Spleen (tissue), 11 donors: ENCODE data around the gene AFAP1. TPM values are rescaled to one million over a fixed set of nuclear protein-coding genes. Genes with fewer than 3 reads are reported as not detected.

ENCODE experiments used
- DNase-seq: peaks from one replicate; pipeline ENCODE4 v3.0.0-alpha.2; 2020
- H3K27ac ChIP-seq, 8 donors: fragments of 200-600 bp; sonication (generic) in 7 of 8; 1 replicate in 4 of 8; 2 replicates in 4 of 8; pipeline versions ENCODE4 v1.5.0 to v1.8.0; 2016 to 2021; ENCODE audit warnings: inconsistent platforms in 4 of 8, mild to moderate bottlenecking in 4 of 8, moderate library complexity in 1 of 8
- H3K27me3 ChIP-seq, 7 donors: fragments of 200-600 bp; sonication (generic) in 6 of 7; replicated peaks in 1 of 7; 1 replicate in 4 of 7; 2 replicates in 3 of 7; pipeline versions ENCODE4 v1.5.0 to v1.8.0; 2016 to 2021; ENCODE audit warnings: inconsistent platforms in 3 of 7, mild to moderate bottlenecking in 1 of 7
- H3K36me3 ChIP-seq, 6 donors: fragments of 200-600 bp; sonication (generic) in 5 of 6; 1 replicate in 4 of 6; 2 replicates in 2 of 6; pipeline versions ENCODE4 v1.5.0 to v1.8.0; 2016 to 2021; ENCODE audit warnings: inconsistent platforms in 2 of 6
- H3K4me1 ChIP-seq, 6 donors: fragments of 200-600 bp; sonication (generic) in 5 of 6; 1 replicate in 3 of 6; 2 replicates in 3 of 6; pipeline versions ENCODE4 v1.5.0 to v1.8.0; 2016 to 2021; ENCODE audit warnings: inconsistent platforms in 3 of 6
- H3K4me3 ChIP-seq, 8 donors: fragments of 200-600 bp; sonication (generic) in 7 of 8; 1 replicate in 4 of 8; 2 replicates in 4 of 8; pipeline versions ENCODE4 v1.5.0 to v1.8.0; 2016 to 2021; ENCODE audit warnings: inconsistent platforms in 4 of 8, mild to moderate bottlenecking in 4 of 8, moderate library complexity in 2 of 8
- H3K9me3 ChIP-seq, 8 donors: fragments of 200-600 bp; sonication (generic) in 7 of 8; 1 replicate in 4 of 8; 2 replicates in 4 of 8; pipeline versions ENCODE4 v1.5.0 to v1.8.0; 2016 to 2021; ENCODE audit warnings: inconsistent platforms in 4 of 8
- POLR2A ChIP-seq, 3 donors: fragments of 450-650 bp; IDR thresholded peaks; one replicate each; pipeline ENCODE4 v1.5.1; 2017; ENCODE audit warnings: antibody characterized with exemption in 3 of 3, mild to moderate bottlenecking in 1 of 3
- POLR2AphosphoS5 ChIP-seq, 3 donors: sonication (generic); formaldehyde crosslinking; IDR thresholded peaks; one replicate each; pipeline ENCODE4 v1.5.1; 2017; ENCODE audit warnings: antibody characterized with exemption in 3 of 3
- WGBS, 5 donors: extraction: QIAGEN DNeasy Blood & Tissue Kit in 3 of 5; methylation state at CpG; one replicate each; pipeline versions ENCODE4 v1.1.5 to v1.1.7; 2013 to 2018; 5-methylcytosine and 5-hydroxymethylcytosine counted together
- intact Hi-C: fragments of 100-400 bp; cut with DNase I; formaldehyde crosslinking; loops from one replicate; pipeline ENCODE4 v1.15.0; 2023; ENCODE audit warnings: low total_unique reads
- polyA plus RNA-seq, 3 donors: library from polyadenylated mRNA; stranded (reverse); fragments of 200-250 nt; gene quantifications; one replicate each; pipeline ENCODE4 v1.2.1, GENCODE V29; 2013
- total RNA-seq, 7 donors: library from RNA; depleted of rRNA in 3 of 7; stranded (reverse); fragments of >200 nt in 3 of 7; fragmentation: NEBNext Ultra II Directional in 4 of 7; extraction: Animal tissue kit (Norgen Biotek cat#: 25700) in 4 of 7; gene quantifications; one replicate each; pipeline versions ENCODE4 v1.1.0 to v1.2.1, GENCODE V29; 2016 to 2021
- TF ChIP-seq, protein P1 (sequence below), 11 experiments: fragments of 200-600 bp in 7 of 11; fragments of 450-650 bp in 4 of 11; sonication (generic) in 4 of 11; IDR thresholded peaks in 8 of 11; conservative IDR thresholded peaks in 3 of 11; 1 replicate in 7 of 11; 2 replicates in 4 of 11; pipeline versions ENCODE4 v1.4.0 to v1.8.0; 2016 to 2021; ENCODE audit warnings: antibody characterized with exemption in 11 of 11, inconsistent platforms in 4 of 11, mild to moderate bottlenecking in 1 of 11
- donor health status: healthy with polysubstance abuse.
- donor health status: DM: no; HTN: no; CAD: no; lungs with moderate emphysema.
- donor health status: DM: no; HTN: no; CAD: no.
- donor health status: Bipolar disorder and iron deficiency.
- donor health status: healthy.
- donor health status: DM: no; HTN: no; CAD: no.
- donor health status: DM: yes; HTN: yes; CAD: no.

Gene AFAP1
- total and polyA plus RNA-seq, 10 donors, result 1.6 to 29.2 (median 12.1) TPM

DNA sequence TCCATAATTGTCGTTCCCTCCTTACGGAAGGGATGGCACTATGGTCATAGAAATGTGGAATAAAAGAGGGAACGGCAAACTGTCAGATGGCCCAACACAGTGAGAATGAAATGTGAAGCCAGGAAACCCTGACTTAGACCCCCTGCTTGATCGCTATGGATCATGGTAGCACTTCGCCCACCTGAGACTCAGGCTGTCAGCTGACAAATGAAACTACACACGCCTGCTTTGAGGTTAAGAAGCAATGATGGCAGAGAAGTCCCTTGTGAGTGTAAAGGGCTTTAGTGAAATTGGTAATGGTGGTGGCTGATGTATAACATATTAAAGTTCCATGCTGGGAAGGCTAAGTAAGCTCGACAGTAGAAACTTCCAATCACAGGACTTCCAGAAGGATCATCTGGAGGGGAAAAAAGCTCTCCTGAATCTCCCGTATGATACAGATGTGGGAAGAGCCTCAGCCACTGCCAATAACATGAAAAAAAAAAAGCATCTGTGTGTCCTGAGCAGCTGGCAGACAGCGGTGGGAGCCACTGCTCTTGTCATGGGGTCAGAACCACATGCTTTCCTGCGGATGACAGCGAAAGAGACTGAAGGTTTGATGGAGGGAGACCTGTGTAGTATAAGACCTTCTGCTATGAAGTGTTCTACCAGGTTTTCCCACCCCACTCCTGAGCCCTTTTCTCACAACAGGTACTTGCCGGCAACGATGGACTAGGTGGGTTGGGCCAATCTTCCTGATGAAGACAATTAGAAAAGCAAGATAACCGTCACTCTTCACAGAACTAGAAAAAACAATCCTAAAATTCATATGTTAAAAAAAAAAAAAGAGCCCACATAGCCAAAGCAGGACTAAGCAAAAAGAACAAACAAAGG, 107.6 kb downstream of the AFAP1 start:
- WGBS, 5 donors, result 79 to 87% (median 86%) methylated on average over 14 of the region's 14 CpGs
- H3K4me1 ChIP-seq, result peaks cover 2 to 49% (median 18%) of the 10 kb centered on the region in 6 donors
- H3K27ac ChIP-seq, result peak overlapping the region in 7 of 8 donors; percentile 16 to 66 (median 57)
- H3K9me3 ChIP-seq, result no peaks in the 10 kb centered on the region
- H3K36me3 ChIP-seq, result peaks cover 0 to 7% (median 0%) of the 10 kb centered on the region in 6 donors
- TF ChIP-seq POLR2AphosphoS5 (IDR thresholded peaks at IDR 0.05), result no peak
- TF ChIP-seq POLR2A (IDR thresholded peaks at IDR 0.05), result no peak
- TF ChIP-seq, protein P1, sequence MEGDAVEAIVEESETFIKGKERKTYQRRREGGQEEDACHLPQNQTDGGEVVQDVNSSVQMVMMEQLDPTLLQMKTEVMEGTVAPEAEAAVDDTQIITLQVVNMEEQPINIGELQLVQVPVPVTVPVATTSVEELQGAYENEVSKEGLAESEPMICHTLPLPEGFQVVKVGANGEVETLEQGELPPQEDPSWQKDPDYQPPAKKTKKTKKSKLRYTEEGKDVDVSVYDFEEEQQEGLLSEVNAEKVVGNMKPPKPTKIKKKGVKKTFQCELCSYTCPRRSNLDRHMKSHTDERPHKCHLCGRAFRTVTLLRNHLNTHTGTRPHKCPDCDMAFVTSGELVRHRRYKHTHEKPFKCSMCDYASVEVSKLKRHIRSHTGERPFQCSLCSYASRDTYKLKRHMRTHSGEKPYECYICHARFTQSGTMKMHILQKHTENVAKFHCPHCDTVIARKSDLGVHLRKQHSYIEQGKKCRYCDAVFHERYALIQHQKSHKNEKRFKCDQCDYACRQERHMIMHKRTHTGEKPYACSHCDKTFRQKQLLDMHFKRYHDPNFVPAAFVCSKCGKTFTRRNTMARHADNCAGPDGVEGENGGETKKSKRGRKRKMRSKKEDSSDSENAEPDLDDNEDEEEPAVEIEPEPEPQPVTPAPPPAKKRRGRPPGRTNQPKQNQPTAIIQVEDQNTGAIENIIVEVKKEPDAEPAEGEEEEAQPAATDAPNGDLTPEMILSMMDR (IDR thresholded peaks at IDR 0.05 in 8 of 11, conservative IDR thresholded peaks at IDR 0.05 in 3 of 11), result no peak
- H3K27me3 ChIP-seq, result no peaks in the 10 kb centered on the region
- no peak for DNase-seq
- H3K4me3 ChIP-seq, result no peak overlapping the region
- intact Hi-C loops, result no loop called here

DNA sequence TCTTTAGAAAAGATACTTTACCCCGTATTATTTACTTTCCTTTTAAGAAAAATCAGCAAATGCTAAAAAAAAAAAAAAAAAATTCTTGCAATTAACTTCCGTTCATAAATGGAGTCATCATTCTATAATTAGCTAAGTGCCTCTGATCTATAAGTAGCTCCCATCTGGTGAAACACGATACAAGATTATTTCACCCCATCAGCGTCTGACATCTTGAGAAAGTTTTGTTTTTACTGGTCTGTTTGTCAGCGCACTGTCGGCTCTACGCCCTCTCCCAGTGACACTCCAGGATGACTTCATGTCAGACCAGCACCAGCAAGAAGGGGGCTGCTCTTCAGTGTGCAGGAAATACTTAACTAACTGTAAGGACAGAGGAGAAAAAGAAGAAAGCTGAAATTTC, 108.3 kb downstream of the AFAP1 start:
- DNase-seq, result no peak
- peaks cover 0 to 4% (median 0%) of the 10 kb centered on the region in 6 donors for H3K36me3 ChIP-seq
- H3K4me1 ChIP-seq, result peaks cover 2 to 49% (median 18%) of the 10 kb centered on the region in 6 donors
- no peaks in the 10 kb centered on the region for H3K9me3 ChIP-seq
- no peaks in the 10 kb centered on the region for H3K27me3 ChIP-seq
- no peak overlapping the region for H3K4me3 ChIP-seq
- 52 to 67% (median 61%) methylated on average over 7 of the region's 7 CpGs for WGBS, 5 donors
- intact Hi-C loops, result no loop called here
- peak overlapping the region in 7 of 8 donors; percentile 16 to 66 (median 57) for H3K27ac ChIP-seq
- TF ChIP-seq, protein P1 (IDR thresholded peaks at IDR 0.05 in 8 of 11, conservative IDR thresholded peaks at IDR 0.05 in 3 of 11), result no peak
- TF ChIP-seq POLR2A (IDR thresholded peaks at IDR 0.05) (no peak), POLR2AphosphoS5 (IDR thresholded peaks at IDR 0.05) (no peak)

DNA sequence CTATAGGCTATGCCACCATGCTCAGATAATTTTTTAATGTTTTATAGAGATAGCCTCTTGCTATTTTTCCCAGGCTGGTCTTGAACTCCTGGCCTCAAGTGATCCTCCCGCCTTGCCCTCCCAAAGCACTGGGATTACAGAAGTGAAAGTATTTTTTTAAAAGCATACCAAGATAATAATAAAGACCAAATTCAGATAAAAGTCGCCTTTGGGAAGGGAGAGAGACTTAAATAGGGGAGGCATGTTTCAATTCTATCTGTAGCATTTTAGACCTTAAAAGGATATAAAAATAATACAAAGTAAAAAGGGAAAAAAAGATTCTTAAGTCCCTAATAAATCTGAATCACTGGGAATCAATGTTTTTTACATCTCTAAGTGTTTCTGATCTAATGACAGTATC, 108.9 kb downstream of the AFAP1 start:
- Histone ChIP-seq H3K36me3 (peaks cover 0 to 9% (median 0%) of the 10 kb centered on the region in 6 donors), H3K9me3 (no peaks in the 10 kb centered on the region), H3K27ac (peak overlapping the region in 7 of 8 donors; percentile 16 to 66 (median 57)), H3K4me1 (peaks cover 2 to 49% (median 18%) of the 10 kb centered on the region in 6 donors), H3K4me3 (no peak overlapping the region), H3K27me3 (no peaks in the 10 kb centered on the region)
- TF ChIP-seq, protein P1 (IDR thresholded peaks at IDR 0.05 in 8 of 11, conservative IDR thresholded peaks at IDR 0.05 in 3 of 11), result no peak
- TF ChIP-seq POLR2A (IDR thresholded peaks at IDR 0.05), result no peak
- intact Hi-C loops, result no loop called here
- WGBS, 5 donors, result 74 to 85% (median 80%) methylated on average over 2 of the region's 2 CpGs
- DNase-seq, result no peak
